Measurements from ENCODE around the gene SPAAR.
"Not testable (repeated sequence)": the region's sequence is repeated elsewhere in the genome, so short reads cannot be mapped to it uniquely, and the experiment has no call there.

Gene SPAAR, protein sequence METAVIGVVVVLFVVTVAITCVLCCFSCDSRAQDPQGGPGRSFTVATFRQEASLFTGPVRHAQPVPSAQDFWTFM

DNA sequence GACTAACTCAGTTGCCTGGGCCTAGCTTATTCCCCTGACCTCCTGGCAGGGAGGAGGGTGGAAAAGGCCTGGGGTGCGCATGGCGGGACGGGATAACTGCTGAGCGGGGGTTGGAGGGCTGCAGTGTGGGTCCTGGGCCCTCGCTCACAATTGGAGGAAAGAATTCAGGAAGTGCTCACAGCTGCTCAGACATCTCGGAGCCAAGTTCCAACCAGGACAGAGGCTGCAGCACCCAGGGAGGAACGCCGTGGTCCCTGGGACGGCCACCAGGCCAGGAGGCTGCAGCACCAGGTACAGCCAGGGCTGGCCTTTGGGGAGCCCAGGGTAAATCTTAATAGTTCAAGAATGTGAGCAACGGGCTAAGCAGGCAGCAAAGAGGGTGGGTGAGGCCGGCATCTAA lies at the start of gene SPAAR:
SPAAR (plus strand) TSS at position 217 of the 400 bp plus-strand sequence. CDS start 974 bp downstream, outside the sequence.
- no peak for DNase-seq

DNA sequence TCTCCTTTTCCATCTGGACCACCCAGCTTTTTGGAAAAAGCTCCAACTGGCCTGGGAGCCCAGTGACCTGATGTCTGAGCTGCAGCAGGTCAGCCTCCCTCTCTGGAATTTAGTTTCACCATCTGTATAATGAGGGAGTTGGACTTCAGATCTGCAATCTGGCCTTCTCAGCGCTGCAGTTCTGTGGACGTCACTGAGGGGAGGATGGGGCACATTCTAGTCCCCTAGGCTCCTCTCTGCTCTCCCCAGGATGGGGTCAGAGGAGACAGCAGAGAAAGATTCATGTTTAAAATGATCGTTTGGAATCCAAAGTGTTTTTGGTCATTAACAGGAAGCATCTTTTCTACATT lies 49.3 kb upstream of the SPAAR start:
- no peak for DNase-seq

- no peak for DNase-seq
Observed at GRCh38 chr9:35861161-35861897, 48.0 kb upstream of the SPAAR start.

DNA sequence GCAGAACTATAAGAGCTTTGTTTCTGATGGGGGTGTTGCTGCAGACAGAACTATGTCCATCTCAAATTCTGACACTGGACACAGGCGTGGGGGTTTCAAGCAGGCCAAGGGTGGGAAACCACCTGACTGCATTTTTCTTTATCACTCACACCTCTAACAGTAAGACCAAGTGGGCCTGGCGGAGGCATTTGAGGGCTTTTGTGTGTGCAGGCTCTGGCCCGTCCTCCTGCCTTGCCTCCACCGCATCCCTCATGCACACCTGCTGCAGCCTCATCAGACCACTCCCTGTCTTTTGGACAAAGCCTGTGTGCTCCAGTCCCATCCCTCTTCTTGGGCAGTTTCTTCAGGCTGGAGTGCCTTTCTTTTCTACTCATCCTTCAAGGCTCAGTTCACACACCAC lies 47.0 kb upstream of the SPAAR start:
- DNase-seq, result no peak

DNA sequence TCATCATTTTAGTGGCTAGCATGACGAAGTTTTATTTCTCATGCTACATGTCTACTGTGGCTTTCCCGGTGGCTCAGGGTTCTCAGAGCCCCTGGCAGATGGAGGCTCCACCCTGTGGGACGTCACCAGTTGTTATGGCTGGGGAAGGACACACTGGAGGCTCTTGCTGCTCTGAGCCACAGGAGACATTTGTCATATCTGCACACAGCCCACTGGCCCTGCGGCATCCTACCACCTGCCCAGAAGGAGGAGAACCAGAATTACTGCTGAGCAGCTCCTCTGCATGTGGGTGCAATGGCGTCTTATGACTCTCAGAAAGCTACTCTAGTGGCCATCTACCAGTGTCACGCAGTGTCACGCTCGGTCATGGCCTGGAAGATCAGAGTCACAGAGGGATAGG lies 45.7 kb upstream of the SPAAR start:
- DNase-seq, result peak; percentile 36

- DNase-seq, result peak; percentile 13
Observed at GRCh38 chr9:35864695-35865255, 44.5 kb upstream of the SPAAR start.

DNA sequence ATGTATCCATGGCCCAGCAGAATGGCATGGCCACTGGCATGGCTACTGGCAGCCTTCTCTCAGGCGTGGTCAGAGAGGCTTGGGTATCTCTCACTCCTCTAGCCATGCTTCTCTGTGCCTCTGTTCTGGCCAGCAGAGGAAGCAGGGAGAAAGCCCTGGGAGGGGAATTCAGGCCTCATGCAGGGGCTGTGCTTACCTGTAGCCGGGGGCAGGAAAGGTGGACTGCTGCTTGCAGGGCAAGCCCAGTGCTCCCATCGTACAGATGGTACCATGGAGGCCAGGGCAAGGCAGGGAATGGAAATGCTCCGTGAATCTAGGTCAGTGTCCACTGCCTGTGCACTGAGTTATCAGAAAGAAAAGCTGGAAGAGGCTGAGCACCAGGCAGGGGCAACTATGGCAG lies 41.8 kb upstream of the SPAAR start:
- peak; percentile 23 for DNase-seq

GRCh38 chr9:35868933-35869332 lies 40.4 kb upstream of the SPAAR start:
- DNase-seq, result no peak

GRCh38 chr9:35869621-35870216 lies 39.6 kb upstream of the SPAAR start:
- DNase-seq, result peak; percentile 35

DNA sequence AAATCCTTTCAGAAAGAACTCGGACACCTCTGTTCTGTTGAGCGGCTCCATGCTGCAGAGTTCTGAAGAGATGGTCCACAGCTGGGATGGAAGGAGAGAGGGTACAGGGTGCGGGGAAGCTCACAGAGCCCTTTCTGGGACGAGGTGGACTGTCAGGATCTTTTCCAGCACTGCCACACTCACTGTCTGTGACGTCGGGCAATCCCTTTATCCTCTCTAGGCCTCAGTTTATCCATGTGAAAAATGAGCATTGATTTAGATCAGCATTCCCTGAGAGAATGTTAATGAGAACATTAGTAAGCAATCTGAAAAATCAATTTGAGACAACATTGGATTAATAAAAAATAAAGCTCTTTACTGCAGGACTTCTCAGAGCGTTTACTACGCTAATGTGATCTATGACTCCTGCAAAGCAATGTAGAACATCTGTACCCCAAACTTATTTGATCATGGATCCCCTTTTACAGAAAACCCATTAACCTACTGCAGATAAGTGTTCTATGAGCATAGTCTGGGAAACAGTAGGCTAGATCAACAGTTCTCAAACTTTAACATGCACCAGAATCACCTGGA lies 38.9 kb upstream of the SPAAR start, which contains the start of gene OR13J1:
OR13J1 (minus strand) TSS at position 51 of the 573 bp plus-strand sequence; CDS start at position 51, 0 bp downstream.
- DNase-seq, result no peak

- DNase-seq, result peak; percentile 37
Observed at GRCh38 chr9:35871545-35871944, 37.7 kb upstream of the SPAAR start.

DNA sequence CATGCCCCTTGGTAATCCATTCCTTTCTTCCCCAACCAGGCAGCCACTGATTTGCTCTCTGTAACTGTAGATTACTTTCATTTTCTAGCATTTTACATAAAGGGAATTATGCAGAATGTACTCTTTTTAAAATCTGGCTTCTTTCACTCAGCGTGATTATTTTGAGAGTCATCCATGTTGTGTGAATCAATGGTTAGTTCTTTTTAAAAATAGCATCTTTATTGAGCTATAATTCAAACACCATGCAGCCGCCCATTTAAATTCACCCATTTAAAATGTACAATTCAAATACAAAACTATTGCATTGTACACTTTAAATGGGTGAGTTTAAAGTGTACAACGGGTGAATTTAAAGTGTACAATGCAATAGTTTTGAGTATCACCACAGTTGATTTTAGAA lies 36.8 kb upstream of the SPAAR start:
- no peak for DNase-seq

DNA sequence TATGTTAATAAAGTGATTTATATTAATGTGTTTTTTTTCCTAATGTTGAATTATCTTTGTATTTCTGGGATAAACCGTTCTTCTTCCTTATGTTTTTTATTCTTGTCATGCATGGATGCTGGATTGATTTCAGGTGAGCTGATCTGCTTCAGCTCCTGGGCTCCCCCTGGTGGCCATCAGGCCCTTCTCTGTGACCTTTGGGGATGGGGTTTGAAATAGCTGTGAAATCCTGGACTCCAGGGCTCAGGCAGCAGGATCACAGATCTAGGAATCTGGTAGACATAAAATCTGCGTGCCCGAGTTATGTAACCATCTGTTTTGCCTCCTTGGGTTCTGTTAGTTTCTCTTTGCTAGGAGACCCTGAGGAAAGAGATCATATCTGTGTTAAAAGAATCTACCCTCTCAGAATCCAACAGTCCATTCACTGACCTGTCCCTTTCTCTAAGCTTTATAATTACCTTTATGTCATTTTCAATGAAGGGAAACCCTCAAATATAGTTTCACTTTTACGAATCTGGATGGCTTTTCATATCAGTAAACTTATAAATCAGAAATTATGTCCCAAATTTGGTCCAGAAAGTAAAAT lies 26.9 kb upstream of the SPAAR start:
- peak; percentile 92 for DNase-seq

- DNase-seq, result no peak
Observed at GRCh38 chr9:35882996-35883395, 26.3 kb upstream of the SPAAR start.

DNA sequence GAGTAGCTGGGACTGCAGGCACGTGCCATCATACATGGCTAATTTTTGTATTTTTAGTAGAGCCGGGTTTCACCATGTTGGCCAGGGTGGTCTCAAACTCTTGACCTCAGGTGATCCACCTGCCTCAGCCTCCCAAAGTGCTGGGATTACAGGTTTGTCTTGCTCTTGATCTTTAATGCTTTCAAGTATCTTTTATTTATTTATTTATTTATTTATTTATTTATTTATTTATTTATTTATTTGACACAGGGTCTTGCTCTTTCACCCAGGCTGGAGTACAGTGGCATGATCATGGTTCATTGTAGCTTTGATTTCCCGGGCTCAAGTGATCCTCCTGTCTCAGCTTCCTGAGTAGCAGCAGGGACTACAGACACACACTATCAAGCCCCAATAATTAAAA lies 24.4 kb upstream of the SPAAR start:
- not testable (repeated sequence) for DNase-seq

DNA sequence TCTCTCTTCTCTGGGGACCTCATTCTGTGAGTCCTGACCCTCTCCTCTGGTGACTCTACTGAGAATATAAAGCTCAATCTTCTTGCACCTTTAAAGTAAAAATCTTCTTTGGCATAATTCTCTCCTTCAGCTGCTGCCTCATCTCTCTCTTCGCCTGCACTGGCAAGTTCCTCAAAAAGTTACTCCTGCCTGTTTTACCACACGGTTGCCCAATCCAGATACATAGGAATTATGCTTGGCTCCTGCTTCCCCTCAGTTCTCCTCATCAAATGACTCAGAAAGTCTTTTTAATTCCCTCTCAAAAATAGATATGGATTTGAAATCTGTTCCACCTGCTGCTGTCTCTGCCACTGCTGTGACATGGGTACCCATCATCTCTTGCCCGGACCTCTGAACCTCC lies 17.6 kb upstream of the SPAAR start:
- DNase-seq, result no peak

GRCh38 chr9:35892051-35892450 lies 17.2 kb upstream of the SPAAR start:
- no peak for DNase-seq

- DNase-seq, result no peak
Observed at GRCh38 chr9:35896570-35896969, 12.7 kb upstream of the SPAAR start.

DNA sequence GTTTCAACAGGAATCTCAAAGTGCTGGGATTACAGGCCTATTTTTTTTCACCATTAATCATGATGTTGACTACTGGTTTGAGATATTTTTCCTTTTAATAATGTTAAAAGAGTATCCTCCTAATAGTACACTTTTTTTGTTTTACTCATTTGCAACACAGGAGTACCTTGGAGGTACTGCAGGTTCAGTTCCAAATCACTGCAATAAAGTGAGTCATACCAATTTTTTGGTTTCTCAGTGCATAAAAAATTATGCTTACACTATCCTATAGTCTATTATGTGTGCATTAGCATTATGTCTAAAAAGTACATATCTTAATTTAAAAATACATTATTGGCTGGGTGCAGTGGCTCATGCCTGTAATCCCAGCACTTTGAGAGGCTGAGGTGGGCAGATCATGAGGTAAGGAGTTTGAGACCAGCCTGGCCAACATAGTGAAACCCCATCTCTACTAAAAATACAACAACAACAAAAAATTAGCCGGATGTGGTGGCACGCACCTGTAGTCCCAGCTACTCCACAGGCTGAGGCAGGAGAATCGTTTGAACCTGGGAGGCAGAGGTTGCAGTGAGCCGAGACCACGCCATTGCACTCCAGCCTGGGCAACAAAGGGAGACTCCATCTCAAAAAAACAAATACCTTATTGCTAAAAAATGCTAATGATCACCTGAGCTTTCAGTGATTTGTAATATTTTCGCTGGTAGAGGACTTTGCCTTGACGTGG lies 11.8 kb upstream of the SPAAR start:
- DNase-seq, result not testable (repeated sequence)

- DNase-seq, result no peak
Observed at GRCh38 chr9:35898337-35898736, 11.0 kb upstream of the SPAAR start.

- no peak for DNase-seq
Observed at GRCh38 chr9:35899021-35899420, 10.3 kb upstream of the SPAAR start.

DNA sequence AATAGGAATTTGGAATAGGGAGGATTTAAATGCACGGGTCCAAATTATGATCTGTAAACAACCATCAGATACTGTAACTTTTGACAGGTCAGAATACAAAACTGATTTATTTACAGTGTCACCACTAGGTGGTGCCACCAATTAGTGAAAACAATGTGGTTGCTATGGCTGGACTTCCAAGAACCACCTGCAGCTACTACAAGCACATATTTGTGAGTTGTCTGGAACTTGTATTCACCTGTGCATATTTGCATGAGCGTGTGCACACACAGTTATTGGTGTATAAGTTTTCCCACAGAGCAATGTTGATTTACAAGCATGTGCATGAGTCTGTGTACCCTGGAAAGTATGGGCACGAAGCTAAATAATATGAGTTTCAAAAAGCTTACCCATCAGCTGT lies 6.2 kb upstream of the SPAAR start:
- DNase-seq, result no peak

GRCh38 chr9:35904338-35904737 lies 5.0 kb upstream of the SPAAR start:
- DNase-seq, result no peak
